K562 (cell line): Measurements from ENCODE around the gene IQCM. TPM values are rescaled to one million over a fixed set of nuclear protein-coding genes. Genes with fewer than 3 reads are reported as not detected.

ENCODE experiments used
- ATAC-seq: fragments of 200-7000 bp; cut with Tn5 transposase; 3 replicates; pipeline ENCODE4 v1.9.1; 2020; ENCODE audit warnings: moderate library complexity
- BruUV-seq: library from RNA; stranded (reverse); fragments of 400-500 nt; replicated peaks from 2 replicates; lab custom pipeline; 2021; lab: Mats Ljungman, UMichigan
- CTCF ChIA-PET: fragments of 300-600 bp; formaldehyde crosslinking; extraction: SDS; loops from one replicate; lab custom pipeline; 2021; ENCODE audit warnings: low intra/inter-chr PET ratio; lab: Yijun Ruan, JAX
- POLR2A ChIA-PET: fragments of 300-600, 350-650 bp; sonication (Branson Sonifier 250); formaldehyde crosslinking; extraction: SDS; loops from one replicate; lab custom pipeline; 2021; ENCODE audit warnings: antibody characterized with exemption, inconsistent platforms; lab: Yijun Ruan, JAX
- DNase-seq, 4 experiments: peaks; one replicate each; pipeline versions ENCODE4 v3.0.0 to v3.0.0-alpha.2; 2011 to 2018; ENCODE audit warnings: low spot score in 3 of 4, mixed read lengths in 3 of 4; ENCODE audit errors: extremely low read depth in 1 of 4
- FAIRE-seq: peaks from 2 replicates; lab custom pipeline; 2011; peaks lifted over from hg19 to GRCh38; lab: Jason Lieb, UNC
- H2AFZ ChIP-seq: 2 replicates; pipeline ENCODE4 v1.6.0; 2011; ENCODE audit warnings: low read depth, low read length, control low read depth, inconsistent platforms
- H3K27ac ChIP-seq: fragments of 200-600 bp; 3 replicates; pipeline ENCODE4 v1.8.0; 2011; ENCODE audit warnings: low read depth, mild to moderate bottlenecking, control low read depth, inconsistent platforms, low read length, moderate library complexity, mixed read lengths; ENCODE audit errors: extremely low read depth
- H3K27me3 ChIP-seq, 2 experiments: fragments of 300-600 bp in 1 of 2; 2 replicates in 1 of 2; 3 replicates in 1 of 2; pipeline versions ENCODE4 v1.6.0 to v1.8.0; 2011; ENCODE audit warnings: inconsistent platforms in 2 of 2, low read length in 2 of 2, mild to moderate bottlenecking in 1 of 2, mixed read lengths in 1 of 2, moderate library complexity in 1 of 2; ENCODE audit not compliant: control insufficient read depth in 2 of 2, insufficient read depth in 2 of 2
- H3K36me3 ChIP-seq: fragments of 300-600 bp; 3 replicates; pipeline ENCODE4 v1.8.0; 2011; ENCODE audit warnings: mild to moderate bottlenecking, low read length, inconsistent platforms; ENCODE audit not compliant: control insufficient read depth, insufficient read depth
- H3K4me1 ChIP-seq, 2 experiments: fragments of 200-600 bp in 1 of 2; replicated peaks in 1 of 2; 2 replicates in 1 of 2; 3 replicates in 1 of 2; pipeline versions ENCODE4 v1.5.1 to v1.8.0; 2011; ENCODE audit warnings: inconsistent platforms in 2 of 2, low read length in 2 of 2, mild to moderate bottlenecking in 1 of 2, mixed read lengths in 1 of 2, moderate library complexity in 1 of 2; ENCODE audit not compliant: control insufficient read depth in 2 of 2, insufficient read depth in 2 of 2
- H3K4me2 ChIP-seq: 2 replicates; pipeline ENCODE4 v1.6.1; 2011; ENCODE audit warnings: low read length, control low read depth, inconsistent platforms, mixed read lengths; ENCODE audit not compliant: insufficient read depth
- H3K4me3 ChIP-seq: fragments of 200-600 bp; sonication (generic), shearing (Covaris generic); 2 replicates; pipeline ENCODE4 v1.5.1; 2016; ENCODE audit warnings: control low read depth, inconsistent platforms
- H3K79me2 ChIP-seq: fragments of 200-600 bp; 3 replicates; pipeline ENCODE4 v1.8.0; 2011; ENCODE audit warnings: low read length, inconsistent platforms; ENCODE audit not compliant: control insufficient read depth, insufficient read depth
- H3K9ac ChIP-seq, 2 experiments: 2 replicates each; pipeline versions ENCODE4 v1.6.0 to v1.6.1; 2011; ENCODE audit warnings: low read depth in 2 of 2, low read length in 2 of 2, control low read depth in 1 of 2, inconsistent platforms in 1 of 2, mild to moderate bottlenecking in 1 of 2, mixed read lengths in 1 of 2; ENCODE audit not compliant: insufficient read depth in 1 of 2
- H3K9me1 ChIP-seq: one replicate; pipeline ENCODE4 v1.6.0; 2011; ENCODE audit warnings: inconsistent platforms, mild to moderate bottlenecking, low read length, moderate library complexity; ENCODE audit not compliant: control insufficient read depth, insufficient read depth
- H3K9me3 ChIP-seq: replicated peaks from 2 replicates; pipeline ENCODE4 v1.5.1; 2011; ENCODE audit warnings: low read depth, low read length, inconsistent platforms; ENCODE audit not compliant: control insufficient read depth, insufficient read depth
- H4K20me1 ChIP-seq: replicated peaks from 2 replicates; pipeline ENCODE4 v1.6.1; 2011; ENCODE audit warnings: low read length, inconsistent platforms, mixed read lengths; ENCODE audit not compliant: control insufficient read depth, insufficient read depth
- ATF2 ChIP-seq: sonication (generic); formaldehyde crosslinking; IDR thresholded peaks from 2 replicates; pipeline ENCODE4 v1.8.1; 2022; ENCODE audit warnings: missing genetic modification reagents
- CC2D1A ChIP-seq: fragments of 450-650 bp; IDR thresholded peaks from 2 replicates; pipeline ENCODE4 v1.6.1; 2017; ENCODE audit warnings: mild to moderate bottlenecking
- E2F4 ChIP-seq: sonication (generic); formaldehyde crosslinking; IDR thresholded peaks from 2 replicates; pipeline ENCODE4 v1.8.0; 2022; ENCODE audit warnings: mild to moderate bottlenecking, low read depth, missing genetic modification reagents
- EGR1 ChIP-seq: fragments of 450-650 bp; conservative IDR thresholded peaks from 2 replicates; pipeline ENCODE4 v1.6.1; 2017; ENCODE audit warnings: mild to moderate bottlenecking
- FOXP4 ChIP-seq: sonication (generic); formaldehyde crosslinking; IDR thresholded peaks from 2 replicates; pipeline ENCODE4 v1.8.0; 2022; ENCODE audit warnings: mild to moderate bottlenecking, missing genetic modification reagents, borderline replicate concordance
- GTF2A2 ChIP-seq: IDR thresholded peaks from 2 replicates; pipeline ENCODE4 v1.6.1; 2016; ENCODE audit warnings: mild to moderate bottlenecking, missing genetic modification characterization, missing compliant biosample characterization
- MAFG ChIP-seq: fragments of 450-650 bp; conservative IDR thresholded peaks from 2 replicates; pipeline ENCODE4 v1.6.1; 2016; ENCODE audit warnings: missing genetic modification characterization, missing compliant biosample characterization
- RREB1 ChIP-seq: fragments of 250-450 bp; sonication (Bioruptor Pico); IDR thresholded peaks from 2 replicates; pipeline ENCODE4 v1.4.0; 2020
- SAP30 ChIP-seq: fragments of 200-600 bp; sonication (generic); IDR thresholded peaks from 2 replicates; pipeline ENCODE4 v1.6.1; 2012; ENCODE audit warnings: borderline replicate concordance, low read depth, mild to moderate bottlenecking, moderate library complexity, low read length, control low read depth, inconsistent platforms; ENCODE audit not compliant: insufficient read depth, poor library complexity, severe bottlenecking
- TAL1 ChIP-seq: fragments of 450-650 bp; IDR thresholded peaks from 2 replicates; pipeline ENCODE4 v1.6.1; 2016; ENCODE audit warnings: mild to moderate bottlenecking
- ZBTB26 ChIP-seq: fragments of 450-650 bp; formaldehyde crosslinking; IDR thresholded peaks from 2 replicates; pipeline ENCODE4 v1.4.0; 2022; ENCODE audit warnings: missing genetic modification characterization
- WGBS: fragments of 100-300 bp; shearing (Covaris generic); methylation state at CpG from one replicate; pipeline ENCODE4 v1.1.6; 2016; ENCODE audit warnings: low coverage, mixed read lengths; ENCODE audit not compliant: insufficient coverage; ENCODE audit errors: missing lambda C conversion rate; 5-methylcytosine and 5-hydroxymethylcytosine counted together
- in situ Hi-C: fragments of 300-500 bp; cut with MboI; formaldehyde crosslinking; loops from 4 replicates; pipeline ENCODE4 v1.15.0; 2018; ENCODE audit warnings: inconsistent platforms, mixed read lengths
- intact Hi-C: fragments of 100-400 bp; cut with micrococcal nuclease; formaldehyde crosslinking; loops from 2 replicates; pipeline ENCODE4 v1.14.2; 2022
- polyA plus RNA-seq, 8 experiments: library from polyadenylated mRNA; depleted of rRNA in 4 of 8; stranded (reverse) in 5 of 8; unstranded in 3 of 8; fragments of >200 nt; fragmentation: Nextera tagmentation in 2 of 8; fragmentation: Illumina TruSeq in 1 of 8; extraction: Ambion mirVana in 2 of 8; extraction: Trizol in 1 of 8; gene quantifications; 2 replicates each; pipeline versions ENCODE4 v1.2.1 to v1.2.3, GENCODE V29; 2011 to 2014; ENCODE audit warnings: inconsistent platforms in 1 of 8, missing spikeins in 1 of 8
- total RNA-seq, 7 experiments: library from RNA; depleted of rRNA in 6 of 7; stranded (reverse); fragments of >200 nt in 6 of 7; fragmentation: Illumina TruSeq in 2 of 7; extraction: Trizol in 2 of 7; gene quantifications; 2 replicates each; pipeline versions ENCODE4 v1.2.1 to v1.2.3, GENCODE V29; 2011 to 2021; ENCODE audit warnings: low replicate concordance in 1 of 7

IQCM gene
- total and polyA plus RNA-seq, 9 of the 15 experiments (the other 6 are each of a cell fraction or from before 2014, with no cell fraction given): not detected

GRCh38 chr4:149404143-149404542, 411.5 kb downstream of the IQCM start:
- H3K79me2 ChIP-seq: no peaks in the 10 kb centered on the region
- H2AFZ ChIP-seq: no peak overlapping the region
- no peak overlapping the region for H3K4me2 ChIP-seq
- no peaks in the 10 kb centered on the region for H3K27me3 ChIP-seq
- no peaks in the 10 kb centered on the region for H3K9me1 ChIP-seq
- no peaks in the 10 kb centered on the region for H3K4me1 ChIP-seq
- H3K27ac ChIP-seq: no peak overlapping the region
- no peak overlapping the region for H3K4me3 ChIP-seq
- DNase-seq: no peak
- CTCF ChIA-PET: no interaction called here
- in situ Hi-C loops (no loop called here), intact Hi-C loops (no loop called here)
- ATAC-seq: no peak
- no peaks in the 10 kb centered on the region for H4K20me1 ChIP-seq
- no peaks in the 10 kb centered on the region for H3K9me3 ChIP-seq
- no peak for FAIRE-seq
- no TSS peak for BruUV-seq
- H3K36me3 ChIP-seq: no peaks in the 10 kb centered on the region
- no peak overlapping the region for H3K9ac ChIP-seq
- WGBS: 0% methylated on average over 3 of the region's 3 CpGs
- POLR2A ChIA-PET: no interaction called here
- no peak for TF ChIP-seq CC2D1A
- no peak for TF ChIP-seq FOXP4 (CRISPR knock-in tag)
- TF ChIP-seq MAFG (tag): no peak
- TF ChIP-seq RREB1 (CRISPR knock-in tag): no peak
- no peak for TF ChIP-seq E2F4 (CRISPR knock-in tag)
- TF ChIP-seq TAL1: no peak
- TF ChIP-seq EGR1: no peak
- no peak for TF ChIP-seq SAP30
- no peak for TF ChIP-seq ZBTB26
- no peak for TF ChIP-seq GTF2A2
- TF ChIP-seq ATF2 (CRISPR knock-in tag): no peak
